Type B pancreatic cell (in vitro differentiated cells): ENCODE data around the gene INSC. TPM values are rescaled to one million over a fixed set of nuclear protein-coding genes. Genes with fewer than 3 reads are reported as not detected.

Experiments used
- DNase-seq: peaks from one replicate; pipeline ENCODE4 v3.0.0; 2021; ENCODE audit warnings: mixed read lengths; ENCODE audit not compliant: unreplicated experiment; ENCODE audit errors: extremely low spot score
- H3K27ac Mint-ChIP-seq: 2 replicates; pipeline ENCODE4 v1.8.0; 2021; ENCODE audit warnings: mild to moderate bottlenecking, mixed read lengths
- H3K27me3 Mint-ChIP-seq: 2 replicates; pipeline ENCODE4 v1.8.0; 2021; ENCODE audit warnings: mixed read lengths
- H3K36me3 Mint-ChIP-seq: 2 replicates; pipeline ENCODE4 v1.8.0; 2021; ENCODE audit warnings: mixed read lengths
- H3K4me1 Mint-ChIP-seq: one replicate; pipeline ENCODE4 v1.8.0; 2021; ENCODE audit warnings: mixed read lengths; ENCODE audit not compliant: unreplicated experiment
- H3K4me3 Mint-ChIP-seq: 2 replicates; pipeline ENCODE4 v1.8.0; 2021; ENCODE audit warnings: mild to moderate bottlenecking, mixed read lengths
- H3K9me3 Mint-ChIP-seq: 2 replicates; pipeline ENCODE4 v1.8.0; 2021; ENCODE audit warnings: mixed read lengths
- total RNA-seq: library from RNA; stranded (reverse); gene quantifications from 2 replicates; pipeline ENCODE4 v1.2.1, GENCODE V29; 2021; ENCODE audit warnings: low replicate concordance
- TF ChIP-seq, protein P1 (sequence below): fragments of 200-600 bp; sonication (generic); conservative IDR thresholded peaks from 2 replicates; pipeline ENCODE4 v1.5.0; 2021; ENCODE audit warnings: antibody characterized with exemption, mild to moderate bottlenecking

The INSC gene
- total RNA-seq, 1 donor from 2014 or later: 1.2 TPM

DNA sequence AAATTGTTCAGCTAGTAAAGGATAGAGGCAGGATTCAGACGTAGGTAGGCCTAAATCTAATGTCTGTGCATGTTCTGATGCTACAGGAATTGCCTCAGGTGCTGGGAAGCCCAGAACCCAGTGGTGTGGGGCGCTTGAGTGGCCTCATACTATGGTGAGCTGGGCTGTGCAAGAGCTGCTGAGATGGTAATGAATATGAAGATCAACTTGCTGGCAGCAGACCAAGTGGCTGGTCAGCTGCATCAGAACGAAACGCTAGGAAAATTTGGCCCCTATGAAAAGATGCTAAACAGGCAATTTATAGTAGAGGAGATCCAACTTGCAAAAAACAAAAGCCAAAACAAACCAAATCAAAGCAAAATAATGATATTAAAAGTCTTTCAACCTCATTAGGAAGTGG is 102.7 kb downstream of the INSC start:
- TF ChIP-seq, protein P1, sequence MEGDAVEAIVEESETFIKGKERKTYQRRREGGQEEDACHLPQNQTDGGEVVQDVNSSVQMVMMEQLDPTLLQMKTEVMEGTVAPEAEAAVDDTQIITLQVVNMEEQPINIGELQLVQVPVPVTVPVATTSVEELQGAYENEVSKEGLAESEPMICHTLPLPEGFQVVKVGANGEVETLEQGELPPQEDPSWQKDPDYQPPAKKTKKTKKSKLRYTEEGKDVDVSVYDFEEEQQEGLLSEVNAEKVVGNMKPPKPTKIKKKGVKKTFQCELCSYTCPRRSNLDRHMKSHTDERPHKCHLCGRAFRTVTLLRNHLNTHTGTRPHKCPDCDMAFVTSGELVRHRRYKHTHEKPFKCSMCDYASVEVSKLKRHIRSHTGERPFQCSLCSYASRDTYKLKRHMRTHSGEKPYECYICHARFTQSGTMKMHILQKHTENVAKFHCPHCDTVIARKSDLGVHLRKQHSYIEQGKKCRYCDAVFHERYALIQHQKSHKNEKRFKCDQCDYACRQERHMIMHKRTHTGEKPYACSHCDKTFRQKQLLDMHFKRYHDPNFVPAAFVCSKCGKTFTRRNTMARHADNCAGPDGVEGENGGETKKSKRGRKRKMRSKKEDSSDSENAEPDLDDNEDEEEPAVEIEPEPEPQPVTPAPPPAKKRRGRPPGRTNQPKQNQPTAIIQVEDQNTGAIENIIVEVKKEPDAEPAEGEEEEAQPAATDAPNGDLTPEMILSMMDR: no peak
- H3K36me3 Mint-ChIP-seq: no peaks in the 10 kb centered on the region
- H3K27ac Mint-ChIP-seq: no peak overlapping the region

DNA sequence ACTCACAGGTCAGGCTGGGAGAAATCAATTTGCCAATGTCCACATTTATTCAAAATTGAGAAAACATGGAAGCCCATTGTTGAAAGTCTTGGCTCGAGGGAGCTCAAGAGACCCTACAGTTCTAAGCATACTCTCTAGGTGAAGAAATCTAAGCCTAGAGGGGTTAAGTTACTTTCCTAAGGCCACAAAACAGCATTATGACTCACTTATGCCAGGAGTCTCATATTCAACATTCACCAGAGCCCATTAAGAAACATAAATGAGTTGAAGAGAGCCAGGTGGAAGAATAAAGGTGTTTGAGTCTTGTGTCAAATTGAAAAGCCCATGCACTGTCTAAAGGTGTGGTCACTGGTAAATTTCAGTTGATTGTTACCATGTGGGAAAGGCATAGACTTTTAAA is 108.1 kb downstream of the INSC start:
- peaks cover 8% of the 10 kb centered on the region for H3K4me1 Mint-ChIP-seq
- peaks cover 11% of the 10 kb centered on the region for H3K27me3 Mint-ChIP-seq
- TF ChIP-seq, protein P1: no peak
- no peaks in the 10 kb centered on the region for H3K9me3 Mint-ChIP-seq
- no peaks in the 10 kb centered on the region for H3K36me3 Mint-ChIP-seq
- DNase-seq: no peak
- no peak overlapping the region for H3K27ac Mint-ChIP-seq
- no peak overlapping the region for H3K4me3 Mint-ChIP-seq

More for the DNA sequence above, 102.7 kb downstream of the INSC start:
- H3K9me3 Mint-ChIP-seq: no peaks in the 10 kb centered on the region
- no peak for DNase-seq
- H3K4me3 Mint-ChIP-seq: no peak overlapping the region
- H3K27me3 Mint-ChIP-seq: no peaks in the 10 kb centered on the region
- H3K4me1 Mint-ChIP-seq: no peaks in the 10 kb centered on the region

DNA sequence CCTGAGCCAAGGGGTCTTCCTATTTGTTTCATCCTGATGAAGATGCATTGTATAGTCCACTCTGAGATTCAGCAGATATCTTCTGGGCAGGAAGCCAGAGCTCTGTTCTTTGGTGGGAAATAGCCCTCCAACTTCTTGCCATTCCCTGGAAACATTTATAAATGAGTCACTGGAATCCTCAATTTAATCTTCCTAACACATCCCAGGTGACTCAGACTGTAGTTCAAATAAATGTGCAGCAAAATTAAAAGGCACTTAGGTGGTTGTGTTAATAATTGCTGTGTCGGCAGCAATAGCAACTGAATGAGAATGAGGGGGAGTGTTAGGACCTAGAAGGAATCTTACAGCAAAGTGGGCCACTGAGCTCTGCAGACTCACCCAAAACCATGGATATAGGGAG is 108.6 kb downstream of the INSC start:
- Mint-ChIP-seq H3K27me3 (peaks cover 11% of the 10 kb centered on the region), H3K4me3 (no peak overlapping the region), H3K27ac (no peak overlapping the region), H3K9me3 (no peaks in the 10 kb centered on the region), H3K4me1 (peaks cover 8% of the 10 kb centered on the region), H3K36me3 (no peaks in the 10 kb centered on the region)
- DNase-seq: no peak
- TF ChIP-seq, protein P1: no peak

- no peaks in the 10 kb centered on the region for H3K36me3 Mint-ChIP-seq
Observed at GRCh38 chr11:15224466-15224865, 109.7 kb downstream of the INSC start.

DNA sequence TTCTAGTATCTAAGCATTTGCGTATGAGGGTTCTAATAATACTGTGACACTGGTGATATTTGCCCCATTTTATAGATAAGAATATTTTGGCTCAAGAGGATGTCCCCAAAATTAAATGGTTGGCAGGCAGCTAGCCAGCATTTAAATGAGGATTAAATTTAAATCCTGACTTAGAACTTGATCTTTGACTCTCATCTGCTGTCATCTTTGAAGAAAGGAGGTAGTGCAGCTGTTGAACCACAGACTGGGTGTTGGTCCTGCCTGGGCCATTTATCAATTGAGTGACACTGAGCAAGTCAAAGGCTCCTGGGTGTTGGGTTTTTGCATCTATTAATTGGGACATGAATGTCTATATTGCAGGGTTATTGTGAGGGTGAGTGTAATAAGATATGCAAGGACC is 112.3 kb downstream of the INSC start:
- TF ChIP-seq, protein P1: no peak
- H3K4me3 Mint-ChIP-seq: no peak overlapping the region
- no peak for DNase-seq
- no peak overlapping the region for H3K27ac Mint-ChIP-seq
- no peaks in the 10 kb centered on the region for H3K36me3 Mint-ChIP-seq
- peaks cover 8% of the 10 kb centered on the region for H3K4me1 Mint-ChIP-seq
- peaks cover 11% of the 10 kb centered on the region for H3K27me3 Mint-ChIP-seq
- H3K9me3 Mint-ChIP-seq: no peaks in the 10 kb centered on the region

More at GRCh38 chr11:15224466-15224865, 109.7 kb downstream of the INSC start:
- H3K4me3 Mint-ChIP-seq: no peak overlapping the region
- TF ChIP-seq, protein P1: no peak
- H3K27ac Mint-ChIP-seq: no peak overlapping the region
- H3K9me3 Mint-ChIP-seq: no peaks in the 10 kb centered on the region
- H3K4me1 Mint-ChIP-seq: peaks cover 8% of the 10 kb centered on the region
- no peak for DNase-seq
- H3K27me3 Mint-ChIP-seq: peaks cover 11% of the 10 kb centered on the region

GRCh38 chr11:15228331-15228849 is 113.7 kb downstream of the INSC start:
- Mint-ChIP-seq H3K27ac (no peak overlapping the region), H3K9me3 (no peaks in the 10 kb centered on the region), H3K36me3 (no peaks in the 10 kb centered on the region), H3K4me1 (peaks cover 5% of the 10 kb centered on the region), H3K4me3 (no peak overlapping the region), H3K27me3 (peaks cover 11% of the 10 kb centered on the region)
- no peak for DNase-seq
- TF ChIP-seq, protein P1: no peak
